Heart left ventricle (tissue), 16 donors: ENCODE measurements around the gene SPDYE16. TPM values are rescaled to one million over a fixed set of nuclear protein-coding genes. Genes with fewer than 3 reads are reported as not detected.
A peak's percentile ranks its signal among the peaks of the same experiment; 100 is the strongest.
"Not testable (repeated sequence)": the region's sequence is repeated elsewhere in the genome, so short reads cannot be mapped to it uniquely, and the experiment has no call there.

ENCODE experiments used
- ATAC-seq, 4 donors: fragments of 200-7000 bp; cut with Tn5 transposase; one replicate each; pipeline ENCODE4 v1.9.1; 2020 to 2022; ENCODE audit warnings: moderate library complexity in 4 of 4, mild to moderate bottlenecking in 3 of 4, moderate number of reproducible peaks in 1 of 4
- DNase-seq, 5 donors: peaks; one replicate each; pipeline ENCODE4 v3.0.0-alpha.2; 2020
- H3K27ac ChIP-seq, 12 donors: fragments of 200-600 bp; sonication (generic) in 4 of 12; one replicate each; pipeline versions ENCODE4 v1.5.0 to v1.8.0; 2016 to 2022; ENCODE audit warnings: mild to moderate bottlenecking in 2 of 12
- H3K27me3 ChIP-seq, 9 donors: fragments of 200-600 bp; sonication (generic) in 2 of 9; one replicate each; pipeline versions ENCODE4 v1.5.1 to v1.8.0; 2016 to 2022; ENCODE audit warnings: mild to moderate bottlenecking in 3 of 9
- H3K36me3 ChIP-seq, 9 donors: fragments of 200-600 bp; sonication (generic) in 2 of 9; one replicate each; pipeline versions ENCODE4 v1.5.0 to v1.8.0; 2018 to 2022; ENCODE audit warnings: mild to moderate bottlenecking in 2 of 9
- H3K4me1 ChIP-seq, 12 donors: fragments of 200-600 bp; sonication (generic) in 4 of 12; one replicate each; pipeline versions ENCODE4 v1.5.0 to v1.8.0; 2016 to 2022; ENCODE audit warnings: mild to moderate bottlenecking in 3 of 12
- H3K4me3 ChIP-seq, 12 donors: fragments of 200-600 bp; sonication (generic) in 4 of 12; one replicate each; pipeline versions ENCODE4 v1.5.0 to v1.8.0; 2017 to 2022; ENCODE audit warnings: mild to moderate bottlenecking in 9 of 12, moderate library complexity in 4 of 12
- H3K9me3 ChIP-seq, 12 donors: fragments of 200-600 bp; sonication (generic) in 4 of 12; one replicate each; pipeline versions ENCODE4 v1.5.0 to v1.8.0; 2016 to 2022; ENCODE audit warnings: mild to moderate bottlenecking in 1 of 12
- POLR2A ChIP-seq, 2 donors: fragments of 450-650 bp; IDR thresholded peaks; one replicate each; pipeline ENCODE4 v1.6.1; 2017; ENCODE audit warnings: antibody characterized with exemption in 2 of 2, mild to moderate bottlenecking in 2 of 2, moderate library complexity in 2 of 2
- WGBS, 4 donors: extraction: QIAGEN DNeasy Blood & Tissue Kit in 2 of 4; methylation state at CpG; one replicate each; pipeline versions ENCODE4 v1.1.5 to v1.1.7; 2013 to 2018; 5-methylcytosine and 5-hydroxymethylcytosine counted together
- intact Hi-C, 10 donors: fragments of 100-400 bp; cut with DNase I; formaldehyde crosslinking; loops; one replicate each; pipeline versions ENCODE4 v1.11.1 to v1.14.2; 2022
- polyA plus RNA-seq, 2 donors: library from polyadenylated mRNA; stranded (reverse); fragments of 200-250 nt; gene quantifications; one replicate each; pipeline ENCODE4 v1.2.3, GENCODE V29; 2013
- total RNA-seq, 9 donors: library from RNA; depleted of rRNA in 2 of 9; stranded (reverse); fragments of >200 nt in 2 of 9; fragmentation: NEBNext Ultra II Directional in 3 of 9; extraction: Animal tissue kit (Norgen Biotek cat#: 25700) in 3 of 9; gene quantifications; one replicate each; pipeline versions ENCODE4 v1.1.0 to v1.2.4, GENCODE V29; 2016 to 2023
- donor health status: ischemic (EF 13 %, LVEDD 7.1; RV severe dilation, severe dysfunction).
- donor health status: healthy with polysubstance abuse.
- donor health status: DM: no; HTN: yes; CAD: no.
- donor health status: DM: no; HTN: no; CAD: no.
- donor health status: ischemic (EF 25% LVEDD 6.9; RV normal size, moderate dysfunction).
- donor health status: ischemic (EF 25% LVEDD 5.7; RV mildly dilated, moderate dysfunction).
- donor health status: healthy.
- donor health status: DM: yes; HTN: yes; CAD: no.
- donor health status: ischemic (EF 35%, LVEDD 5.7; RV mildly dilated, moderate dysfunction).
- donor health status: nonischemic (EF 11% LVEDD 7.7; RV severe dilation, severe dysfunction).
- donor health status: DM: yes; HTN: yes; CAD: no.
- donor health status: PGD.
- donor health status: ischemic (EF 29% LVEDD 5.4; RV normal size, mild dysfunction).
- donor health status: nonischemic (EF 23%, LVEDD 6.1; RV moderate dilation, normal function).

Gene SPDYE16
- total and polyA plus RNA-seq, 11 donors, result 0.08 to 0.32 (median 0.20) TPM; not detected in 5

DNA sequence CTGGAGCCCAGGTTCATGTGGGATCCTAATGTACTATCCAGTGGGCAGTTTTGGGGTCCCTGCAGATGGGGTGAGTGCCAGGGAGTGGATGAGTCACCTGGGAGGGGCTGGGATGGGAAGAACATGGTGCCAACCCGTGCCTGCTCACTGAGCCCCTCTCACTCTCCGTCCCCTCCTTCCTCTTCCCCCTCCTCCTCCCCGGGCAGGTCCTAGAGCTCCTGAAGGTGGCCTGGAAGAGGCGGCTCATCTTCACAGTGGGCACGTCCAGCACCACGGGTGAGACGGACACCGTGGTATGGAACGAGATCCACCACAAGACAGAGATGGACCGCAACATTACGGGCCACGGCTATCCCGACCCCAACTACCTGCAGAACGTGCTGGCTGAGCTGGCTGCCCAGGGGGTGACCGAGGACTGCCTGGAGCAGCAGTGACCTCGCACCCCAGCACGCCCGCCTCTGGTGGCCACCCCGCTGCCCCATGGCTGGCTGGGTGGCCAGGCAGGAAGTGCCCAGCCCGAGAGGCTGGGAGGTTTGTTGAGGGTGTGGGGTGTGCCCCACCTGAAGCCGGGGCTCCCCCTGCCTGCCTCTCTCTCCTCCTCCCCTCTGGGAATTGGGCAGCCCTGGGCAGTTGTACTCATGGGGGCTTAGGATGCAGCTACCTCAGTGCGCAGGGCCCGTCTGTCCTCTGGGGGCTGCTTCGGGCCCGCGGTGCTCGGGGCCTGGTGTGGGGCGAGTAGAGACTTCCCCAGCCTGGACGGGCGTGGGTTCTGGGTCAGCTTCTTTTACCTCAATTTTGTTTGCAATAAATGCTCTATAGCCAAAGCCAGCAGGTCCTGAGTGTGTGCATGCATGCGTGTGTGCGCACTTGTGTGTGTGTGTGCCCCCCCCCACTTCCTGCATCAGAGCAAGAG is 37.7 kb downstream of the SPDYE16 start:
- ATAC-seq (no peak), DNase-seq (peak in 2 of 5 donors; percentile 12 to 23)
- Histone ChIP-seq H3K36me3 (peaks cover 0 to 32% (median 17%) of the 10 kb centered on the region in 9 donors), H3K27ac (no peak overlapping the region), H3K9me3 (no peaks in the 10 kb centered on the region), H3K4me1 (peaks cover 0 to 2% (median 0%) of the 10 kb centered on the region in 12 donors), H3K27me3 (no peaks in the 10 kb centered on the region), H3K4me3 (no peak overlapping the region)
- no peak for TF ChIP-seq POLR2A (IDR thresholded peaks at IDR 0.05)
- intact Hi-C loops, result loop anchor here in 3 of 10 donors (10.0 kb wide), 1 partner anchor 489 kb away; no protein-coding TSS in a partner anchor
- WGBS, 4 donors, result 91 to 100% (median 96%) methylated on average over 10 to 32 of the region's 32 CpGs

DNA sequence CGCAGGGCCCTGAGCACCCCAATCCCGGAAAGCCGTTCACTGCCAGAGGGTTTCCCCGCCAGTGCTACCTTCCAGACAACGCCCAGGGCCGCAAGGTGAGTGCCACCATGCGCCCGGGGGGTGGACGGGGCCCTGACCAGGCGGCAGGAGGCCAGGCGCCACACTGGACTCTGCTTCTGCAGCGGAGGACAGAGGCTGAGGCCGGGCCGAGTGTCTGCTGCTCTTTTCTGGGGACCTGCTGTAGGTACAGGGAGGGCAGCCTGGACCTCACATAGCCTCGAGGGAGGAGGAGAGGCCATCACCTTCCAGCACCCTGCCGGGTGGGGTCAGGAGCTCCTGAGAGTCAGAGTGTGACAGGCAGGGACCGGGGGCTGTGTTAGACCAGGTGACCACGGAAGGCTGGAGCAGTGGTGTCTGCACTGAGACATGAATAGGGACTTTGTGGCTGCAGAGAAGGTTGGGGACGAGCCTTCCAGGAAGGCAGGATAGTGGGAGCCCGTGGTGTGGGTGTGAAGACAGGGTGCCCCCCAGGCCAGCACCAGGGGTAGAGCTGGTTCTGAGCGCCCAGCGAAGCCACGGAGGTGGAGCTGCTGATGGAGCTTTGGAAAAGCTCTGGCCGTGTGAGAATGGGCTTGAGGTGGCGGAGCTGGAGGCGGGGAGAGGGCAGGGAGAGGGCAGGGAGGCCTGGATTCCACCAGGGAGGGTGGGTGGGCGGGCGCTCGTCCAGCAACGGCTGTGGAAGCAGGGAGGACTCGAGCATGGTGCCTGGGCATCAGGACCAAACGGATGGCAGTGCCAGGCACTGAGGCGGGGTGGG is 38.5 kb downstream of the SPDYE16 start:
- peaks cover 0 to 32% (median 17%) of the 10 kb centered on the region in 9 donors for H3K36me3 ChIP-seq
- intact Hi-C loops, result loop anchor here in 3 of 10 donors (10.0 kb wide), 1 partner anchor 490 kb away; no protein-coding TSS in a partner anchor
- not testable (repeated sequence) for H3K9me3 ChIP-seq, H3K4me3 ChIP-seq, H3K27ac ChIP-seq, H3K27me3 ChIP-seq, H3K4me1 ChIP-seq, ATAC-seq
- 87 to 92% (median 90%) methylated on average over 17 to 24 of the region's 33 CpGs for WGBS, 4 donors
- peak in 1 of 5 donors; percentile 14 for DNase-seq

DNA sequence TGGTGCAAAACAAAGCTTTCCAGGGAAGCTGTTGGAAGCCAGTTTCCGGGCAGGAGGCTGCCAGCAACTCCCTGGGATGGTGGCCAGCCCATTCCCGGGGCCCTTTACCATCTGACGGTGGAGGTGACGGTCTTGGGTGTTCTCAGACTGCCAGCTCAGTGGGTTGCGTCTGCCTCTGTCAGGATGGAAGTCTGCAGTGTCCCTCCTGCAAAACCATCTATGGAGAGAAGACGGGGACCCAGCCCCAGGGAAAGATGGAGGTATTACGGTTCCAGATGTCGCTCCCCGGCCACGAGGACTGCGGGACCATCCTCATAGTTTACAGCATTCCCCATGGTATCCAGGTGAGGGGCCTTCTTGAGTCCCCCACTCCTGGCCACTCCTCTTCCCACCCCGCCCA is 39.9 kb downstream of the SPDYE16 start:
- peaks cover 0 to 32% (median 17%) of the 10 kb centered on the region in 9 donors for H3K36me3 ChIP-seq
- H3K9me3 ChIP-seq, ATAC-seq, H3K27me3 ChIP-seq, H3K27ac ChIP-seq, H3K4me1 ChIP-seq, H3K4me3 ChIP-seq, DNase-seq: not testable (repeated sequence)
- intact Hi-C loops, result loop anchor here in 3 of 10 donors (10.0 kb wide), 1 partner anchor 492 kb away; no protein-coding TSS in a partner anchor
- 92 to 97% (median 93%) methylated on average over 9 to 12 of the region's 12 CpGs; no CpG with 5 or more reads in 1 of the 4 donors for WGBS, 4 donors

DNA sequence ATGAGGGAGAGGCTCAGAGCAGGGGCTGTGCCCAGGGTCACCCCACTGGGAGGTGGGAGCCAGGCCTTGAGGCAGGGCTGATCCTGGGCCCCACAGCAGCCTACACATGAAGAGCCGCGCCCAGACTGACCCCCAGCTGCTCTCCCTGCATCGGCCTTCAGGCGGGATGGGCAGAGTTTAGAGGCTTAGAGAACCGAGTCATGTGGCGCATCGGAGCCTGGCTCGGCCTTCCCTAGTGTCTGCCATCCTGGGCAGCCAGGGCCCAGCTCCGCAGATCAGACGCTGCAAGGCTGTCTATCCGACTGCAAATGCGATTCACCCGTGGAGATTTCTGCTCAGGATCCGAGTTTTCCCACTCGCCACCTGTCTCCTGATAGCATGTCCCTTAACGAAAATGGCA is 40.3 kb downstream of the SPDYE16 start:
- H3K36me3 ChIP-seq, result peaks cover 0 to 32% (median 17%) of the 10 kb centered on the region in 9 donors
- ATAC-seq, H3K4me3 ChIP-seq, H3K4me1 ChIP-seq, H3K27me3 ChIP-seq, DNase-seq, H3K27ac ChIP-seq, H3K9me3 ChIP-seq: not testable (repeated sequence)
- intact Hi-C loops, result loop anchor here in 3 of 10 donors (10.0 kb wide), 1 partner anchor 492 kb away; no protein-coding TSS in a partner anchor
- 92 to 96% (median 92%) methylated on average over 5 to 16 of the region's 16 CpGs for WGBS, 4 donors

DNA sequence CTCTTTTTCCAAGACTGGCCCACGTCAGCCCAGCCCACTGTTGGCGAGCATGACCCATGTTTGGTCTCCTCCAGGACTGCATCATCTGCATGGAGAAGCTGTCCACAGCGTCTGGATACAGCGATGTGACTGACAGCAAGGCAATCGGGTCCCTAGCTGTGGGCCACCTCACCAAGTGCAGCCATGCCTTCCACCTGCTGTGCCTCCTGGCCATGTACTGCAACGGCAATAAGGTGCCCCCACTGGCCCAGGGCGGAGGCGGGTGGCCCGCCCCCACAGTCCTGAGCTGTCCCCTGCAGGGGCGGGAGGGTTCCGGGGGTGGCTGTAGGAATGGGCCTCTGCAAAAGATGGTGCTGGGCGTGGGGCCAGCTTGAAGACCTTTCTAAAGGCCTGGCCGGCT is 40.9 kb downstream of the SPDYE16 start:
- H3K27ac ChIP-seq, ATAC-seq, DNase-seq, H3K27me3 ChIP-seq, H3K4me3 ChIP-seq, H3K9me3 ChIP-seq, H3K4me1 ChIP-seq: not testable (repeated sequence)
- H3K36me3 ChIP-seq, result peaks cover 0 to 32% (median 17%) of the 10 kb centered on the region in 9 donors
- intact Hi-C loops, result loop anchor here in 3 of 10 donors (10.0 kb wide), 1 partner anchor 493 kb away; no protein-coding TSS in a partner anchor
- WGBS, 4 donors, result 71 to 86% (median 81%) methylated on average over 6 to 13 of the region's 13 CpGs

DNA sequence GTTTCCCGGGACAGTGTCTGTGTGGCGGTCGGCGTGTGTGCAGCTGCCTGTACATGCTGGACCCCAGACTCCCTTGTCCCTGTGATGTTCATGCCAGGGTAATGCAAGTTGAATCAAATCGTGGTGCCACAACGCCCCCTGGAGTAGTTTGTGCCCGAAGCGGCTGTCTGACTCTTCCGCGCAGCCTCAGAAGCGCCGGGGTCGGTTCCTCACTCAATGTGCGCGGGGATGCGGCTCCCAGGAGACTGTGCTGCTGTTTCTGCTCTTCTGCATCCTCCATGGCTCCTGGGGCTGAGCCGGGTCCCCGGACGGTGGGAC is 43.2 kb downstream of the SPDYE16 start:
- 49 to 90% (median 59%) methylated on average over 7 to 10 of the region's 19 CpGs; no CpG with 5 or more reads in 1 of the 4 donors for WGBS, 4 donors
- peak in 1 of 4 donors; percentile 17 for ATAC-seq

DNA sequence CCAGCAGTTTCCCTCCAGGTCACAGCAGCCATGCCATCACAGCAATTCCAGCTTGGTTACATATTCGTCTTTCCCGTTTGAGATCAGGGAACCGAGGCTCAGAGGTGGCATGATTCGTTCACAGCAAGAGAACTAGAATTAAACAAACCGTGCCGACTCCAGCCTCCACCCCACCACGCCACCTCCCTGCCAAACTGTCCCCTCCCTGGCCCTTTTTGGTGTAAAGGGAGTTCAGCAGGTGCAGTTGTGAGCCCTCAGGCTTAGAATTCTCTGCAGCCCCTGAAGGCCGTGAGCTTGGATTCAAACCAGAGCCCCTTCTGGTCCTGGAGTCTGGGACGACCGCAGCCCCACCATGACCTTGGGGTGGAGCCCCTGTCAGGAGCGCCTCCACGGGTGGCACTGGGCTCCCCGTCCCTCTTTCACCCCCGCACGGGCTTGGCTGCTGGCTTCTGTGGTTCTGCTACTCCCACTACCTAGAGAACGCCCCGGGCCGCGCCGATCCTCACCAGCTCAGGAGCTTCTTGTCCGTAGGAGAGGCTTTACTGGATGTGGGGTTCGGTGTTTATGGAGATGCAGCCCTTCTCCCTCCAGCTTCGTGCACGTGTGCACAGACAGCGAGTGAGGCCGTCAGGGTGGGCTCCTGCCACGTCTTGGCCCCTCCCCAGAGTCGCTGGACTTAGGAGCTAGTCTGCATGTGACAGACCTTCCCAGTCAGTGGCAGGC is 43.7 kb downstream of the SPDYE16 start:
- intact Hi-C loops, result not testable (repeated sequence)

More for the DNA sequence above, 43.2 kb downstream of the SPDYE16 start:
- H3K36me3 ChIP-seq, result peaks cover 0 to 14% (median 5%) of the 10 kb centered on the region in 9 donors
- not testable (repeated sequence) for DNase-seq, H3K4me1 ChIP-seq, H3K4me3 ChIP-seq, H3K9me3 ChIP-seq, H3K27me3 ChIP-seq, H3K27ac ChIP-seq
- intact Hi-C loops, result loop anchor here in 3 of 10 donors (10.0 kb wide), 1 partner anchor 495 kb away; no protein-coding TSS in a partner anchor

DNA sequence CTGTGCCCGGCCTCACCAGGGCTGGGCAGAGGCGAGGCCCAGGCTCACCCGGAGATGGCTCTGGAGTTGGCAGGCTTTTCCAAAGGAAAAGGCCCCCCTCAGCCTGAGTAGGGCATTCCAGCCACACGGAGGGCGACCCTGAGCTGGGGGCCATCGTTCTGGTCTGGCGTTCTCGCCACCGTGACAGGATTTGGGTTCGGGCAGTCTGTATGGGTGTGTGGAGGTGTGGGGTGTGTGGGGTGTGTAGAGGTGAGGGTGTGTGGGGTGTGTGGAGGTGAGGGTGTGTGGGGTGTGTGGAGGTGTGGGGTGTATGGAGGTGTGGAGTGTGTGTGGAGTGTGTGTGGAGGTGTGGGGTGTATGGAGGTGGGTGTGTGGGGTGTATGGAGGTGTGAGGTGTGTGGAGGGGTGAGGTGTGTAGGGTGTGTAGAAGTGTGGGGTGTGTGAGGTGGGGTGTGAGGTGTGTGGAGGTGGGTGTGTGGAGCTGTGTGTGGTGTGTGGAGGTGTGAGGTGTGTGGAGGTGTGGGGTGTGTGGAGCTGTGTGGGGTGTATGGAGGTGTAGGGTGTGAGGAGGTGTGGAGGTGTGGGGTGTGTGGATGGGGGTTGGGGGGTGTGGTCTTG is 44.4 kb downstream of the SPDYE16 start:
- H3K27ac ChIP-seq, H3K9me3 ChIP-seq, DNase-seq, ATAC-seq, H3K4me1 ChIP-seq, H3K27me3 ChIP-seq, H3K4me3 ChIP-seq, intact Hi-C loops: not testable (repeated sequence)
- H3K36me3 ChIP-seq, result peaks cover 0 to 14% (median 5%) of the 10 kb centered on the region in 9 donors
- 90 to 92% (median 90%) methylated on average over 2 to 7 of the region's 10 CpGs for WGBS, 4 donors

More for the DNA sequence above, 43.7 kb downstream of the SPDYE16 start:
- H3K9me3 ChIP-seq, H3K4me1 ChIP-seq, ATAC-seq, H3K27ac ChIP-seq, H3K4me3 ChIP-seq, H3K27me3 ChIP-seq: not testable (repeated sequence)
- 80 to 90% (median 85%) methylated on average over 10 to 15 of the region's 28 CpGs for WGBS, 4 donors
- DNase-seq, result peak in 1 of 5 donors; percentile 0
- H3K36me3 ChIP-seq, result peaks cover 0 to 14% (median 5%) of the 10 kb centered on the region in 9 donors

DNA sequence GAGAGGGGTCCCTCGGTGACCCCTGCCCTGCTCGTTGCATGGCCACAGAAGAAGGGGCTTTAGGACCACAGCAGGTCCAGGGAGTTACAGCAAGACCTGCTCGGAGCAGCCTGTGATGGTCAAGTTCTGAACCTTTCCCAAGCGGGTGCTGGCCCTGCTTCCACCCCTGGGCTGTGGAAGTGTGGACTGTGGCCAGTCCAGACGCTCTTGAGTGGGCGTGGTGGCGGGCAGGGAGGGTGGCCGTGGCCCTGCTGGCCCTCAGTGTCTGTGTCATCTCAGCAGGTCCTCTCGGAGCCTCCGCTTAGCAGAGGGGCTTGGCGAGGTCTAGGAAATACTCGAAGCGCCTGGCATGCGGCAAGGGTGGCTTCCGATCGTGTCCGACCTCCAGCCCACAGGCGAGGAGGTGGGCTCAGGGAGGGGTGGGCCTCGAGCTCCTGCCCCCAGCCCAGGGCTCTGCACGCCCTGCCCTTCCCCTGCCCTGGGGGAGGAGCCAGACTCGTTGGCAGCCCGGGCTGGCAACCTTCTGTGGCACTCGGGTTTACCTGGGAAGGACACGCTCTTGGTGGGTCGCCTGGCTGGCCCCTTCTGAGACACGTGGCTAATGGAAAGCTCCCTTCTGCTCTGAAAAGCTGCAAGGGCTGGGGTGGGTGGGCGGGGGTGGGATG is 45.0 kb downstream of the SPDYE16 start:
- intact Hi-C loops, H3K27ac ChIP-seq, H3K9me3 ChIP-seq, H3K27me3 ChIP-seq, H3K4me3 ChIP-seq, H3K4me1 ChIP-seq: not testable (repeated sequence)
- WGBS, 4 donors, result 88% methylated on average over 12 to 13 of the region's 27 CpGs; no CpG with 5 or more reads in 2 of the 4 donors
- peaks cover 0 to 14% (median 5%) of the 10 kb centered on the region in 9 donors for H3K36me3 ChIP-seq
- peak in 1 of 5 donors; percentile 8 for DNase-seq
- ATAC-seq, result peak in 1 of 4 donors; percentile 14
